Measurements from ENCODE around the gene CACNA1C. TPM values are rescaled to one million over a fixed set of nuclear protein-coding genes. Genes with fewer than 3 reads are reported as not detected.

Gene CACNA1C
- total RNA-seq, 2 donors from 2014 or later: 8.1 to 18.2 TPM

DNA sequence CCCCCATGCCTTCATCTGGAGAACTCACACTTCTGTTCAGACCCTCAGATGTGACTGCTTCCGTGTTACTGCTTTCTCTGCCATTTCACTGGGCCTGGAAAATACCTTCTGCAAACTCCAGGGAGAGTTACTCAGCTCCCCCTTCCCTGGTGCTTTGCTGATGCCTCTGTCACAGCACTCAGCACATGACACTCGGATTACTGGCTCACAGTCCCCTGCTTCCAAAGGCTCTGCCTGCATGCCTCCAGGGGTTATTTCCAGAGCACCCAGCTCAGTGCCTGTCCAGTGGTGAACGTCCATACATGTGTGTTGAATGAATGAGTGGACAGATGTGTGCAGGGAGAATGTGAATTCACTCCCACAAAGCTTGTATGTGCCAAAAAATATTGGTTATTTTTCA, 504.8 kb downstream of the CACNA1C start:
- WGBS: 87% methylated on average over 3 of the region's 3 CpGs
- intact Hi-C loops (cut with DNase I): no loop called here

DNA sequence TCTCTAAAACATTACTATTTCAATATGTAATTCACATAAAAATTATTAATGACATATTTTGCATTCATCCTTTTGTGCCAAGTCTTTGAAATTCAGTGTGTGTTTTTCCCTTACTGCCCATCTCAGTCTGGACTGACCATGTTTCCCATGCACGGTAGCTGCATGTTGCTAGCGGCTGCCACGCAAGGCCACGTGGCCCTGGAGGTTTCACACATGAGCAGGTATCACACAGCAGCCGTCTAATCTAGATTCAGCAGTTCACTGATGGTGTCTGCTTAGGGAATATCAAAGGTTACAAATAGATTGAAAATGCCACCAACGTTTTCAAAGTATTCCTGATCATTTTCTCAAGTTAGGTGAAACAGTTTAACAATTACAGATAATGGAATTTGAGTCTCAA, 507.1 kb downstream of the CACNA1C start:
- Histone ChIP-seq H3K4me3 (no peak overlapping the region), H3K27ac (no peak overlapping the region), H3K9me3 (no peaks in the 10 kb centered on the region), H3K4me1 (replicated peaks) (no peaks in the 10 kb centered on the region), H3K27me3 (replicated peaks; ENCODE audit: insufficient read depth) (no peaks in the 10 kb centered on the region), H3K36me3 (no peaks in the 10 kb centered on the region)
- no peak for DNase-seq (ENCODE audit: low spot score)
- intact Hi-C loops (cut with DNase I): no loop called here
- TF ChIP-seq POLR2A (IDR thresholded peaks at IDR 0.05) (no peak), POLR2AphosphoS5 (IDR thresholded peaks at IDR 0.05) (no peak)
- TF ChIP-seq, protein P1, sequence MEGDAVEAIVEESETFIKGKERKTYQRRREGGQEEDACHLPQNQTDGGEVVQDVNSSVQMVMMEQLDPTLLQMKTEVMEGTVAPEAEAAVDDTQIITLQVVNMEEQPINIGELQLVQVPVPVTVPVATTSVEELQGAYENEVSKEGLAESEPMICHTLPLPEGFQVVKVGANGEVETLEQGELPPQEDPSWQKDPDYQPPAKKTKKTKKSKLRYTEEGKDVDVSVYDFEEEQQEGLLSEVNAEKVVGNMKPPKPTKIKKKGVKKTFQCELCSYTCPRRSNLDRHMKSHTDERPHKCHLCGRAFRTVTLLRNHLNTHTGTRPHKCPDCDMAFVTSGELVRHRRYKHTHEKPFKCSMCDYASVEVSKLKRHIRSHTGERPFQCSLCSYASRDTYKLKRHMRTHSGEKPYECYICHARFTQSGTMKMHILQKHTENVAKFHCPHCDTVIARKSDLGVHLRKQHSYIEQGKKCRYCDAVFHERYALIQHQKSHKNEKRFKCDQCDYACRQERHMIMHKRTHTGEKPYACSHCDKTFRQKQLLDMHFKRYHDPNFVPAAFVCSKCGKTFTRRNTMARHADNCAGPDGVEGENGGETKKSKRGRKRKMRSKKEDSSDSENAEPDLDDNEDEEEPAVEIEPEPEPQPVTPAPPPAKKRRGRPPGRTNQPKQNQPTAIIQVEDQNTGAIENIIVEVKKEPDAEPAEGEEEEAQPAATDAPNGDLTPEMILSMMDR (IDR thresholded peaks at IDR 0.05): no peak
- 89% methylated on average over 6 of the region's 6 CpGs for WGBS

More for the DNA sequence above, 504.8 kb downstream of the CACNA1C start:
- Histone ChIP-seq H3K27ac (no peak overlapping the region), H3K4me3 (no peak overlapping the region), H3K36me3 (no peaks in the 10 kb centered on the region), H3K9me3 (no peaks in the 10 kb centered on the region), H3K4me1 (replicated peaks) (no peaks in the 10 kb centered on the region), H3K27me3 (replicated peaks; ENCODE audit: insufficient read depth) (no peaks in the 10 kb centered on the region)
- TF ChIP-seq, protein P1 (IDR thresholded peaks at IDR 0.05): no peak
- no peak for TF ChIP-seq POLR2A (IDR thresholded peaks at IDR 0.05)
- no peak for DNase-seq (ENCODE audit: low spot score)

DNA sequence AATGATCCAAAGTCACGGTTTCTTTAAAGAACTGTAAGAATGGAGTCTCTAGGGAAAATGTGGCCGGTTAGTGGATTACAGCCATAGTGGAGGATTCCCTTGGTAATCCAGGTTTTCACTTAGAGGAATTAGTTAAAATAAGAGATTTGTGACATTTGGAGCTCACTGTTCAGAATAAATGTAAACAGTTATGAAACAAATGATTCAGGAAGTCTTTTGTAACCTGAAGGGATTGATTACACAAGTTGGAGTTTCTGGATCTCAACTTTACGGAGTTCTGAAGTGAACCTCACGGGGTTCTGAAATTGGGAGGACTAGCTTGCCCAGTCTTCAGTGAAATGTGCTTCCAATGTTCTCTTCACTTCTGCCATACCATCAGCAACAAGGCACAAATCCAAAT, 507.6 kb downstream of the CACNA1C start:
- Histone ChIP-seq H3K36me3 (no peaks in the 10 kb centered on the region), H3K27me3 (replicated peaks; ENCODE audit: insufficient read depth) (no peaks in the 10 kb centered on the region), H3K4me3 (no peak overlapping the region), H3K9me3 (no peaks in the 10 kb centered on the region), H3K4me1 (replicated peaks) (no peaks in the 10 kb centered on the region), H3K27ac (no peak overlapping the region)
- intact Hi-C loops (cut with DNase I): no loop called here
- TF ChIP-seq, protein P1 (IDR thresholded peaks at IDR 0.05): no peak
- TF ChIP-seq POLR2A (IDR thresholded peaks at IDR 0.05): no peak
- no peak for TF ChIP-seq POLR2AphosphoS5 (IDR thresholded peaks at IDR 0.05)
- 76% methylated on average over 4 of the region's 4 CpGs for WGBS
- DNase-seq (ENCODE audit: low spot score): no peak

DNA sequence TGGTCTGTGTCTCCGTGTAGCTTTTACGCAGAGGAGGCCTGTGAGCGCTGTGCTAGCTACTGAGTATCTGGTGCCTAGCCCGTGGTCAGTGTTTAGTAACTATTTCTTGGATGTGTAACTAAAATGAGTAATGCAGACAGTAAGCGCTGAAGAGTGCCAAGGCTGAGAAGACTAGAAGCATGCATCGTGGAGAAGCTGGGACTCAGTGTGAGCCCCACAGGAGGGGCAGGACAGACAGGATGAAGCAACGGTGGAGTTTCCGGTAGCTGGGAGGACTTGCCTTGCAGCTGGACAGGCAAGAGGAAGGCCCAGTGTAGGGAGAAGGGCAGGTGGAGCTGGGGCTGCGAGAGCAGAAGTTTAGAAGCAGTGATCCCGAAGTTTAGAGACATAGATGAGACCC, 508.6 kb downstream of the CACNA1C start:
- H3K9me3 ChIP-seq: no peaks in the 10 kb centered on the region
- TF ChIP-seq, protein P1 (IDR thresholded peaks at IDR 0.05): no peak
- no peak for TF ChIP-seq POLR2AphosphoS5 (IDR thresholded peaks at IDR 0.05)
- TF ChIP-seq POLR2A (IDR thresholded peaks at IDR 0.05): no peak
- H3K36me3 ChIP-seq: no peaks in the 10 kb centered on the region
- DNase-seq (ENCODE audit: low spot score): no peak
- no peak overlapping the region for H3K4me3 ChIP-seq
- intact Hi-C loops (cut with DNase I): no loop called here
- H3K4me1 ChIP-seq (replicated peaks): no peaks in the 10 kb centered on the region
- H3K27me3 ChIP-seq (replicated peaks; ENCODE audit: insufficient read depth): no peaks in the 10 kb centered on the region
- H3K27ac ChIP-seq: no peak overlapping the region
- 81% methylated on average over 10 of the region's 10 CpGs for WGBS

DNA sequence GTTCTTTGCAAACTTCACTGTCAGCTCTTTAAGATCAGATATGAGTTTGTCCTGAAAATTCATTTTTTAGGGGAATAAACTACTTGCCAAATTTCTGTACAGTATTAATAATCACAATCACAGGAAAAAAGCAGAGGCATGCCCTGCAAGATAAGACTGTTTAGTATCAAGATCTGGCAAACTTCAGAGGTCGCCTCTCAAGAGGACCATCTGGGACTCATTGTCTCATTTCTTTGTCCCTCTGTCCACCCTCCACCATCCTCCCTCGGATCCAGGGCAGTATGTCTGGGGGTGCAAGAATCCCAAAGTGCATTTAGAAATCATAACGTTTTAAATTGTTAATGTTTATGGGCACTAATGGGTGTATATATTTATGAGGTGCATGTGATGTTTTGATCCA, 509.6 kb downstream of the CACNA1C start:
- H3K27ac ChIP-seq: no peak overlapping the region
- no peak overlapping the region for H3K4me3 ChIP-seq
- intact Hi-C loops (cut with DNase I): no loop called here
- DNase-seq (ENCODE audit: low spot score): no peak
- WGBS: 51% methylated on average over 3 of the region's 3 CpGs
- TF ChIP-seq, protein P1 (IDR thresholded peaks at IDR 0.05): no peak
- no peak for TF ChIP-seq POLR2AphosphoS5 (IDR thresholded peaks at IDR 0.05)
- TF ChIP-seq POLR2A (IDR thresholded peaks at IDR 0.05): no peak
- H3K27me3 ChIP-seq (replicated peaks; ENCODE audit: insufficient read depth): no peaks in the 10 kb centered on the region
- H3K4me1 ChIP-seq (replicated peaks): no peaks in the 10 kb centered on the region
- no peaks in the 10 kb centered on the region for H3K36me3 ChIP-seq
- H3K9me3 ChIP-seq: no peaks in the 10 kb centered on the region
